Spleen (tissue), 11 donors: ENCODE measurements around the gene ZNF837. TPM values are rescaled to one million over a fixed set of nuclear protein-coding genes. Genes with fewer than 3 reads are reported as not detected.
"Not testable (repeated sequence)": the region's sequence is repeated elsewhere in the genome, so short reads cannot be mapped to it uniquely, and the experiment has no call there.

Experiments
- DNase-seq: peaks from one replicate; pipeline ENCODE4 v3.0.0-alpha.2; 2020
- H3K27ac ChIP-seq, 8 donors: fragments of 200-600 bp; sonication (generic) in 7 of 8; 1 replicate in 4 of 8; 2 replicates in 4 of 8; pipeline versions ENCODE4 v1.5.0 to v1.8.0; 2016 to 2021; ENCODE audit warnings: inconsistent platforms in 4 of 8, mild to moderate bottlenecking in 4 of 8, moderate library complexity in 1 of 8
- H3K27me3 ChIP-seq, 7 donors: fragments of 200-600 bp; sonication (generic) in 6 of 7; replicated peaks in 1 of 7; 1 replicate in 4 of 7; 2 replicates in 3 of 7; pipeline versions ENCODE4 v1.5.0 to v1.8.0; 2016 to 2021; ENCODE audit warnings: inconsistent platforms in 3 of 7, mild to moderate bottlenecking in 1 of 7
- H3K36me3 ChIP-seq, 6 donors: fragments of 200-600 bp; sonication (generic) in 5 of 6; 1 replicate in 4 of 6; 2 replicates in 2 of 6; pipeline versions ENCODE4 v1.5.0 to v1.8.0; 2016 to 2021; ENCODE audit warnings: inconsistent platforms in 2 of 6
- H3K4me1 ChIP-seq, 6 donors: fragments of 200-600 bp; sonication (generic) in 5 of 6; 1 replicate in 3 of 6; 2 replicates in 3 of 6; pipeline versions ENCODE4 v1.5.0 to v1.8.0; 2016 to 2021; ENCODE audit warnings: inconsistent platforms in 3 of 6
- H3K4me3 ChIP-seq, 8 donors: fragments of 200-600 bp; sonication (generic) in 7 of 8; 1 replicate in 4 of 8; 2 replicates in 4 of 8; pipeline versions ENCODE4 v1.5.0 to v1.8.0; 2016 to 2021; ENCODE audit warnings: inconsistent platforms in 4 of 8, mild to moderate bottlenecking in 4 of 8, moderate library complexity in 2 of 8
- H3K9me3 ChIP-seq, 8 donors: fragments of 200-600 bp; sonication (generic) in 7 of 8; 1 replicate in 4 of 8; 2 replicates in 4 of 8; pipeline versions ENCODE4 v1.5.0 to v1.8.0; 2016 to 2021; ENCODE audit warnings: inconsistent platforms in 4 of 8
- POLR2A ChIP-seq, 3 donors: fragments of 450-650 bp; IDR thresholded peaks; one replicate each; pipeline ENCODE4 v1.5.1; 2017; ENCODE audit warnings: antibody characterized with exemption in 3 of 3, mild to moderate bottlenecking in 1 of 3
- POLR2AphosphoS5 ChIP-seq, 3 donors: sonication (generic); formaldehyde crosslinking; IDR thresholded peaks; one replicate each; pipeline ENCODE4 v1.5.1; 2017; ENCODE audit warnings: antibody characterized with exemption in 3 of 3
- WGBS, 5 donors: extraction: QIAGEN DNeasy Blood & Tissue Kit in 3 of 5; methylation state at CpG; one replicate each; pipeline versions ENCODE4 v1.1.5 to v1.1.7; 2013 to 2018; 5-methylcytosine and 5-hydroxymethylcytosine counted together
- intact Hi-C: fragments of 100-400 bp; cut with DNase I; formaldehyde crosslinking; loops from one replicate; pipeline ENCODE4 v1.15.0; 2023; ENCODE audit warnings: low total_unique reads
- polyA plus RNA-seq, 3 donors: library from polyadenylated mRNA; stranded (reverse); fragments of 200-250 nt; gene quantifications; one replicate each; pipeline ENCODE4 v1.2.1, GENCODE V29; 2013
- total RNA-seq, 7 donors: library from RNA; depleted of rRNA in 3 of 7; stranded (reverse); fragments of >200 nt in 3 of 7; fragmentation: NEBNext Ultra II Directional in 4 of 7; extraction: Animal tissue kit (Norgen Biotek cat#: 25700) in 4 of 7; gene quantifications; one replicate each; pipeline versions ENCODE4 v1.1.0 to v1.2.1, GENCODE V29; 2016 to 2021
- TF ChIP-seq, protein P1 (sequence below), 11 experiments: fragments of 200-600 bp in 7 of 11; fragments of 450-650 bp in 4 of 11; sonication (generic) in 4 of 11; IDR thresholded peaks in 8 of 11; conservative IDR thresholded peaks in 3 of 11; 1 replicate in 7 of 11; 2 replicates in 4 of 11; pipeline versions ENCODE4 v1.4.0 to v1.8.0; 2016 to 2021; ENCODE audit warnings: antibody characterized with exemption in 11 of 11, inconsistent platforms in 4 of 11, mild to moderate bottlenecking in 1 of 11
- donor health status: healthy with polysubstance abuse.
- donor health status: DM: no; HTN: no; CAD: no; lungs with moderate emphysema.
- donor health status: DM: no; HTN: no; CAD: no.
- donor health status: Bipolar disorder and iron deficiency.
- donor health status: healthy.
- donor health status: DM: no; HTN: no; CAD: no.
- donor health status: DM: yes; HTN: yes; CAD: no.

The ZNF837 gene
- total and polyA plus RNA-seq, 10 donors, result 2.2 to 6.1 (median 3.2) TPM

DNA sequence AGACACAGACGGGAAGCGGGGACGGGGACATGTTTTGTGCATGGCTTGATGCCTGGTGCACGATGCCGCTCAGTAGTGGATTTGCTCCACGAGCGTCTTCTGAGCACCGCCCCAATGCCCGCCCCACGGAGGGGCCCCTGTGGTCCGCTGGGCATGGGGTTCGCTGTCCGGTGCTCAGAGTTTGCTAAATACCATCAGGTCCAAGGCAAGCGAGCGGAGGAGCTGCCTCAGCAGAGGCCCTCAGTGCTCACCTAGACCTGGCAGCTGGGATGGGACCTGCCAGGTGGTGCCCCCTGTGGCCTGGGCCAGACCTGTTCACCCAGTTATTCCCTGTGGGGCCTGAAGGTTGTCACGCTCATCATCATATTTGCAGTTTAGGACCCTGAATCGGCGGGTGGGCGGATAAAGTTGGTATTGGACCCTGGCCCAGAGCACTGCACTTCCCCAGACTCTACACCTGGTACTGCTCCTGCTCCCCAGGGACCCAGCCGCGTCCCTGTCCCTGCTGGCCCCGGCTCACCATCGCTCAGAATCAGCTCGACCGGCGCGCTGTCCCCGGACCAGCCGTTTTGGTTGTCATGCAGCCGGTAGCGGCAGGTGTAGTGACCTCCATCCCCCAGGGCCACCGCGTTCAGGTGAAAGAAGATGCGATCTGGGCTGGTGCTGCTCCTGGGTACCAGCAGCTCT is 29.8 kb downstream of the ZNF837 start:
- H3K27ac ChIP-seq, result no peak overlapping the region
- no peak overlapping the region for H3K4me3 ChIP-seq
- intact Hi-C loops, result no loop called here
- H3K27me3 ChIP-seq, result peaks cover 0 to 58% (median 2%) of the 10 kb centered on the region in 7 donors
- TF ChIP-seq POLR2A (IDR thresholded peaks at IDR 0.05), result no peak
- TF ChIP-seq, protein P1, sequence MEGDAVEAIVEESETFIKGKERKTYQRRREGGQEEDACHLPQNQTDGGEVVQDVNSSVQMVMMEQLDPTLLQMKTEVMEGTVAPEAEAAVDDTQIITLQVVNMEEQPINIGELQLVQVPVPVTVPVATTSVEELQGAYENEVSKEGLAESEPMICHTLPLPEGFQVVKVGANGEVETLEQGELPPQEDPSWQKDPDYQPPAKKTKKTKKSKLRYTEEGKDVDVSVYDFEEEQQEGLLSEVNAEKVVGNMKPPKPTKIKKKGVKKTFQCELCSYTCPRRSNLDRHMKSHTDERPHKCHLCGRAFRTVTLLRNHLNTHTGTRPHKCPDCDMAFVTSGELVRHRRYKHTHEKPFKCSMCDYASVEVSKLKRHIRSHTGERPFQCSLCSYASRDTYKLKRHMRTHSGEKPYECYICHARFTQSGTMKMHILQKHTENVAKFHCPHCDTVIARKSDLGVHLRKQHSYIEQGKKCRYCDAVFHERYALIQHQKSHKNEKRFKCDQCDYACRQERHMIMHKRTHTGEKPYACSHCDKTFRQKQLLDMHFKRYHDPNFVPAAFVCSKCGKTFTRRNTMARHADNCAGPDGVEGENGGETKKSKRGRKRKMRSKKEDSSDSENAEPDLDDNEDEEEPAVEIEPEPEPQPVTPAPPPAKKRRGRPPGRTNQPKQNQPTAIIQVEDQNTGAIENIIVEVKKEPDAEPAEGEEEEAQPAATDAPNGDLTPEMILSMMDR (IDR thresholded peaks at IDR 0.05 in 8 of 11, conservative IDR thresholded peaks at IDR 0.05 in 3 of 11), result no peak
- no peak for TF ChIP-seq POLR2AphosphoS5 (IDR thresholded peaks at IDR 0.05)
- 76 to 91% (median 87%) methylated on average over 34 of the region's 34 CpGs for WGBS, 5 donors
- H3K36me3 ChIP-seq, result peaks cover 0 to 24% (median 3%) of the 10 kb centered on the region in 6 donors
- no peak for DNase-seq
- peaks cover 1 to 58% (median 37%) of the 10 kb centered on the region in 6 donors for H3K4me1 ChIP-seq
- no peaks in the 10 kb centered on the region for H3K9me3 ChIP-seq

DNA sequence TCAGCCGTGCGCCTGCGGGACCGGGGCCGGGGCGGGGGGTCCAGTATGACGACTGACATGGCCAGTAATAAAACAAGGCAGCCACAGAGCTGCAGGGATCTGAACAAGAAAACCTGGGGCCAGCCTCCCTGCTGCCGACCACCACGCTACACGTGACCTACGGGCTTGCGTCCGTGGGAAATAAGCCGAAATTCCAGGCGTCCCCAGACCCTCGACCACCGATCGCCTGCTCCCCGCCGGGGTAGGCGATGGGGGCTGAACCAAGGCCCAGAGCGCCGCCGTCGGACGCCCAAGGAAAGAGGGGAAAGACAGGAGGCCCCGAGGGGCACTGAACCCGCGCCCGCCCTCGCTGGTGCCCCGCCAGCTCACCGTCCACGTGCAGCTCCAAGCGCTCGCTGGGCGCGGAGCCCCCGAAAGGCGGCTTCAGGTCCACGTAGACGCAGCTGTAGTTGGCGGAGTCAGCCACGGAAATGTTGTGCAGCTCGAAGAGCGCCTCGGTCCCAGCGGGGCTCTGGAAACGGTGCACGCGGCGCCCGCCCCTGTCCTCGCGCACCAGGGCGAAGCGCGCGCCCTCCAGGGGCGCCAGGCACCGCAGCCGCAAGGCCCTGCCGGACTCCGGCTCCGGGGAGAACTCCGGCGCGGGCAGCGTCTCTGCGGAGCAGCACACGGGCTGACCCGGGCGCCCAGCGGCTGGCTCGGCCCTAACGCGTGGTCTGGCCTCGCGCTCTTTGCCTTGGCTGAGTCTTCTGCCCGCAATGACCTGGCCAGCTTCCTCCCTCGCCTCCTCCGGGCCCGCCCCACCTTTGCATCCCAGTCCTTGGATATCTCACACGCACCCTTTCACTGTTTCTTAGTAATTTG is 30.6 kb downstream of the ZNF837 start:
- peaks cover 0 to 54% (median 33%) of the 10 kb centered on the region in 6 donors for H3K4me1 ChIP-seq
- H3K4me3 ChIP-seq, result peak overlapping the region in 5 of 8 donors; percentile 3 to 43 (median 15)

DNA sequence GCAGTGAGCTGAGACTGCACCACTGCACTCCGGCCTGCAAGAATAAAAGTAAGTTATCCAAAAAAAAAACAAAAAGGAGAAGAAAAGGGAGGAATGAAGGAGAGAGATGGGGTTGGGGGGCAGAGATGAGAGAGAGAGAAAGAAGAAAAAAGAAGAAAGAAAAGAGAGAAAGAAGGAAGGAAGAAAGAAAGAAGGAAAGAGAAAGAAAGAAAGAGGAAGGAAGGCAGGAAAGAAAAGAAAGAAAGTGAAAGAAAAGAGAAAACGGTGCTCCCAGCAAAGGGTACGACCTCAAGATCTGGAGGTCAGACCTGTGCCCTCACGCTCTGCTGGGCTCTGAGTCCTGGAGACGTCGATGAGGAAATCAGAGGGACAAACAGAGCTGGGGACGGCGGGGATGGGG is 31.2 kb downstream of the ZNF837 start:
- intact Hi-C loops, result no loop called here
- H3K27me3 ChIP-seq, result peaks cover 0 to 51% (median 2%) of the 10 kb centered on the region in 7 donors
- H3K36me3 ChIP-seq, result peaks cover 0 to 24% (median 3%) of the 10 kb centered on the region in 6 donors
- peak overlapping the region in 3 of 8 donors; percentile 4 to 43 (median 18) for H3K4me3 ChIP-seq
- no peak for TF ChIP-seq POLR2AphosphoS5 (IDR thresholded peaks at IDR 0.05)
- no peak for TF ChIP-seq POLR2A (IDR thresholded peaks at IDR 0.05)
- TF ChIP-seq, protein P1 (IDR thresholded peaks at IDR 0.05 in 8 of 11, conservative IDR thresholded peaks at IDR 0.05 in 3 of 11), result no peak
- peak; percentile 20 for DNase-seq
- H3K4me1 ChIP-seq, result peaks cover 0 to 53% (median 32%) of the 10 kb centered on the region in 6 donors
- 48 to 62% (median 55%) methylated on average over 8 of the region's 8 CpGs for WGBS, 5 donors
- no peak overlapping the region for H3K27ac ChIP-seq
- H3K9me3 ChIP-seq, result no peaks in the 10 kb centered on the region

More for the DNA sequence above, 30.6 kb downstream of the ZNF837 start:
- no peaks in the 10 kb centered on the region for H3K9me3 ChIP-seq
- peaks cover 0 to 24% (median 3%) of the 10 kb centered on the region in 6 donors for H3K36me3 ChIP-seq
- no peak overlapping the region for H3K27ac ChIP-seq
- intact Hi-C loops, result no loop called here
- TF ChIP-seq, protein P1 (IDR thresholded peaks at IDR 0.05 in 8 of 11, conservative IDR thresholded peaks at IDR 0.05 in 3 of 11), result no peak
- TF ChIP-seq POLR2AphosphoS5 (IDR thresholded peaks at IDR 0.05) (peak in 1 of 3 donors; percentile 10), POLR2A (IDR thresholded peaks at IDR 0.05) (no peak)
- peaks cover 0 to 53% (median 2%) of the 10 kb centered on the region in 7 donors for H3K27me3 ChIP-seq
- 29 to 78% (median 55%) methylated on average over 45 to 84 of the region's 84 CpGs for WGBS, 5 donors
- DNase-seq, result no peak

DNA sequence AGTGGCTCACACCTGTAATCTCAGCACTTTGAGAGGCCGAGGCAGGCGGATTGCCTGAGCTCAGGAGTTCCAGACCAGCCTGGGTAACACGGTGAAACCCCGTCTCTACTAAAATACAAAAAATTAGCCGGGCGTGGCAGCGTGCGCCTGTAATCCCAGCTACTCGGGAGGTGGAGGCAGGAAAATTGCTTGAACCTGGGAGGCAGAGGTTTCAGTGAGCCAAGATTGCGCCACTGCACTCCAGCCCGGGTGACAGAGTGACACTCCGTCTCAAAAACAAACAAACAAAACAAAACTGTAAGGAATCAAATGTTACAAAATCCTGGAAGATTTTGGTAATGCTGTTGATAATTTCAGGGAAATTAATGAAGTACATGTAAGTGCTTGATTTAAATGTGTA is 32.8 kb downstream of the ZNF837 start:
- peak overlapping the region in 7 of 8 donors; percentile 29 to 87 (median 82) for H3K27ac ChIP-seq
- WGBS, 5 donors, result 18 to 32% (median 29%) methylated on average over 12 of the region's 12 CpGs
- H3K4me1 ChIP-seq, result peaks cover 0 to 53% (median 32%) of the 10 kb centered on the region in 6 donors
- H3K36me3 ChIP-seq, result peaks cover 0 to 21% (median 3%) of the 10 kb centered on the region in 6 donors
- peak overlapping the region; percentile 31 to 76 (median 64) for H3K4me3 ChIP-seq
- DNase-seq, intact Hi-C loops, H3K9me3 ChIP-seq: not testable (repeated sequence)
- H3K27me3 ChIP-seq, result peaks cover 0 to 51% (median 2%) of the 10 kb centered on the region in 7 donors
